CD4-positive, alpha-beta T cell treated with Interleukin-6 at 100 ng/mL for 8 hours (primary cell): ENCODE data around the gene PRRG4.
"Not testable (repeated sequence)": the region's sequence is repeated elsewhere in the genome, so short reads cannot be mapped to it uniquely, and the experiment has no call there.

Experiments
- DNase-seq: peaks from one replicate; pipeline ENCODE4 v3.0.0-alpha.2; 2020; ENCODE audit warnings: mixed read lengths, low spot score

PRRG4 gene

DNA sequence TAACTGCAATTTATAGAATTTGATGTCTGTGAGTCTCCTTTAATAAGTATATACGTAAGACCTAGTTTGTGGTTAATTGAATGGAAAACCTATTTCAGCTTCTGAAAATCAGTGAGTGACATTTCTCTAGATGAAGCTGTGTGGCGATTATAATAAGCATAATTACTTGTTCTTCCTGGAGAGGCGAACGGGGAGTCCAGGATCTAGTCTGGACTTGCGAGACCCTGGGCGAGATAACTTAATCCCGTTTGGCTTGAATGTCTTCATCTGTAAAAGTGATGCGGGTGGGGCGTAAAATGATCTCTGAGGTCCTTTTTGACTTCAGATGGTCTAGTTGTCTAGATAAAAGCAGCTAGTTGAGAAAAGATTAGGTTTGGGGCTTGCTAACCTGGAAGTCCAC is 1.1 kb downstream of the PRRG4 start:
- no peak for DNase-seq

DNA sequence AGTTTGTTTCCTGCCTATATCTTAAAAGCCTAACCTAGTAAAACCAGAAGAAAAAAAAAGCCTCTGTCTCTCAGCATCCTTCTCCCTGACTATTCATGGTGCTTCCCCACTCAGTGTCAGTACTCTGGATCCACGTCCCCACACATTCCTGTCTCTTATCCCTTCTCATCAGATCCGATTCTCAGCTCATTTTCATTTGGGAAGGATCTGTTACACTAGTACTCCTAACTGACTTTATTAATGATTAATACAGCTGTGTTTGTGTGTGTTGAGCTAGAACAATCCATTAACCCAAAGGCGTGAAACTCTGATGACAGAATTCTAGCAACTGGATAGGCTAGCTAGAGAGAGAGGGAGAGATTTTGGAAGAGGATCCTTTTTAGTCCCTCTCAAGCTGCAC is 1.5 kb downstream of the PRRG4 start:
- no peak for DNase-seq

DNA sequence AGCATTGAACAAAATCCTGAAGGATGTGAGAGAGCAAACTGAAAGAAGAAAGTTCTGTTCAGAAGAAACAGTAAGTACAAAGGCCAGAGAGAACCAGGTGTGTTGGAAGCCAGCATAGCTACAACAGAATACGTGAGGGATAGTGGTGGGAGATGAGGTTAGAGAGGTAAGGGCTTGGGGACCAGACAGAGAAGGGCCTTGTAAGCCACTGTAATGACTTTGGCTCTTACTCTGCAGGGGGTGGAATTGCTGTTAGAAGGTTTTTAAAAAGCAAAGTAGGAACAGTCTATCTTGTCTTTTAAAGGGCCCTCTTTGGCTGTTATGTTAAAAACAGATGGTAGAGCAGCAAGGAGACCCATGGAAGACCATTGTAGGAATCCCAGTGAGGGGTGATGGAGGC is 4.2 kb downstream of the PRRG4 start:
- DNase-seq: no peak

DNA sequence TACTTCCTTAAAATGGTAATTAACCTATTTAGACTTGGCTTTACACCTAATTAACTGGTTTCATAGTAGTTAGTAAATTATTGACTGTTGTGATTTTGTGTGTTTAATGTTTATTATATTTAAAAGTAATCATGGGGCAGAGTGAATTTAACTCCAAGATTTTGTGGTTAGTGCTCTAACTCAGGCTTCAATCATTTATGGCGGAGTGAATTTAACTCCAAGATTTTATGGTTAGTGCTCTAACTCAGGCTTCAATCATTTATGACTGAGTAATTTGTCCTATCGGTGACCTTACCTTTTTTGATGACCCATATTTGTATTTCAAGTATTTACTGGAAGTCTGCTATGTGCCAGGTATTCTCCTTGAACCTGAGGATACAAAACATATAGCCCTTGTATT is 7.2 kb downstream of the PRRG4 start:
- DNase-seq: no peak

DNA sequence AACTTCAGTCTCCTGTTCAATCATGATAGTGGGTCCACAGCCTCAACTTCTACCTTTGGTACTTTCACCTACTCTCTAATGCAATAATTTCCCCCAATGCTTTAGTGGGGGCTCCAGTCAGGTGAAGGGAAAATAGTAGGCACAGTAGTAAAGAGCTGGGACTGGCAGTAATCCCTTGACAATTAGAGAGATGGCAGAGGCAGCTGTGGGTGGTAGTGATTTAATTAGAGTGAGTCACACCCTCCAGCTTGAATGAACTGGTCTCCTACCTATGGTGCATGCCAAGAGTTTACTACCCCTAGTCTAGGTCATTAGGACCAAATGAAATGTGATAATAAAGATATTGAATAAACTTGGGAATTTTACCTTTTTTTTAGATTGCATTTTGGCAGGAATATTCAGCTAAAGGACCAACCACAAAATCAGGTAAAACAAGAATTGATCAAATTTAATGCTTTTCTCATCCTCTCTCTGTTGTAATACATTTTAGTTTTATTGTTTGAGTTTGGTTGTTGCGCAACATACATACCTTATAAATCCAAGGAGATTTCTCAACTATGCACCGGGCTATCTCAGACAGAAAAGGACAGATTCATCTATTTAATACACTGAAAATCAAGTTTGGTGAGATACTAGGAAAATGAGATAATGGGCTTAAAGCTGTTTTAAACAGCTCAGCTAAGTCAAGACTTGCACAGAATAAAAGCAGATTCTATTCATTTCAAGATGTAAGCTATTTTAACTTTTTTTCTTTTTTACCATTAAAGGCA is 9.0 kb downstream of the PRRG4 start:
- DNase-seq: no peak

DNA sequence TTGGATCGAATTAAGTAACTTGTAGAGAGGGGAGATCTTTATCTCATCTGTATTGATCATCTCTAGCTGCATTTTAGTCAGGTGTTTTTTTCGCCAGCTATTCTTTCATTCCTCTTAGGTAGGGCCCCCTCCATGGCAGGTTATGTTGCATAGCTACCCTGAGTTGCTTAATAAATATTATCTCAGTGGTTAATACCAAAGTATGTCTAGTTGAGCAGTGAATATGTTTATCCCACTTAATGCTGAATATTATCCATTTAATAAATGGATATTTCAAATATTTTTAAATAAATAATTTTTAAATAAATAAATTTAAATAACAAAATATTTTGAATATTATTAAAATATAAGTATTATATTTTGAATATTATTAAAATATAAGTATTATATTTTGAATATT is 9.6 kb downstream of the PRRG4 start:
- no peak for DNase-seq

DNA sequence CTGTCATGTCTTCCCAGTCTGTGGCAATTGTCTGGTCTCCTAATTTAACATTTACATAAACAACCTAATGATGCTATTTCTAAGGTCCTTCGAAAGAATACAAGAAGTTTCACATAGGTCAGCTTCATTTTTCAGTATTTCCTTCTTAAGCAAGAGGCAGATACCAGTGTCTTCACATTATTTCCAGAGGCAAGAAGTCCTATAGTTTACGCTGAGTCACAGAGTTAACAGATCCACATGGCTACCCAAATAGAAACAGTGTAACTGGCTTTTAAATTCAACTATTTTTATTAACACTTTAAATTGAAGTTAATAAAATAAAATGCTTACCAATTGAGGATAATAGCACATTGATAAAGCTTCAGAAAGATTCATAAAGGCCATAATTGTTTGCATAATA is 10.9 kb downstream of the PRRG4 start:
- DNase-seq: no peak

DNA sequence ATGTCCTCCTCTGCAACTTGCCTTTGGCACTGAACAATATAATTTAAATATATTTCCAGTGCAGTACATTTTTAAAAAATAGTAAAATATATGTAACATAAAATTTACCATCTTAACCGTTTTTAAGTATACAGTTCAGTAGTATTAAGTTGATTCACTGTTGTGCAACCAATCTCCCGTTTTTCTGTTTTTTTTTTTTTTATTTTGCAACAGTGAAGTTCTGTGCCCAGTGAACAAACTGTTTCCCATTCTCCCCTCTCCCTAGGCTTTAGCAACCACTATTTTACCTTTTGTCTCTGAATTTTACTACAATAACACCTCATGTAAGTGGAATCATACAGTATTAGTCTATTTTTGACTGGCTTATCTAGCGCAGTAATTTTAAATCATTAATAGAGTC is 13.8 kb downstream of the PRRG4 start:
- no peak for DNase-seq

DNA sequence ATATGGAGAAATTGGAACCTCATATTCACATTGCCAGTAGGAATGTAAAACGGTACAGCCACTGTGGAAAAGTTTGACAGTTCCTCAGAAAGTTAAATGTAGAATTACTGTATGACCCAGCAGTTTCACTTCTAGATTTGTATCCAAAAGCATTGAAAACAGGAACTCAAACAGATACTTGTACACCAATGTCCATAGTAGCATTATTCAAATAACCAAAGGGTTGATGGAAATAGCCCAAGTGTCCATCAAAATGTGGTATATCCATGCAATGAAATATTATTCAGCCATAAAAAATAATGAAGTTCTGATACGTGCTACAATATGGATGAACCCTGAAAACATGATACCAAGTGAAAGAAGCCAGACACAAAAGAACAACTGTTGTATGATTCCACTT is 17.8 kb downstream of the PRRG4 start:
- no peak for DNase-seq

DNA sequence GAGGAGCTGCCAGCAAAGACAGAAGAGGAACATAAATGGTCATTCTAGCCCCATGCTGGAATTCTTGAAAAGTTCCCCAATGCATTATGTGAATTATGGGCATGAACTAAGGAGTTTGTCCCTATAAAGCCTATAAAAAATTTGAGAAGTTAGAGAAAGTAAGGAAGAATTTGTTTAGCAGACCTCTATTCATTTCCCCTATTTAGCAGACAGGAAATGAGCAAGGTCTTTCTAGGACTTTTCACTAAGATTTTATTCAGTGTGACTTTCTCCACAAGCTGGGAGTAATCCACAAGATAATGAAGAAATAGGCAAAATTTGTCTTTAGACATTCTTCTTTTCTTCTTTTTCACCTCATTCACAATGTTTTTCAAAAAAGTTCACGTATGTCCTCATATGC is 20.0 kb downstream of the PRRG4 start:
- no peak for DNase-seq

DNA sequence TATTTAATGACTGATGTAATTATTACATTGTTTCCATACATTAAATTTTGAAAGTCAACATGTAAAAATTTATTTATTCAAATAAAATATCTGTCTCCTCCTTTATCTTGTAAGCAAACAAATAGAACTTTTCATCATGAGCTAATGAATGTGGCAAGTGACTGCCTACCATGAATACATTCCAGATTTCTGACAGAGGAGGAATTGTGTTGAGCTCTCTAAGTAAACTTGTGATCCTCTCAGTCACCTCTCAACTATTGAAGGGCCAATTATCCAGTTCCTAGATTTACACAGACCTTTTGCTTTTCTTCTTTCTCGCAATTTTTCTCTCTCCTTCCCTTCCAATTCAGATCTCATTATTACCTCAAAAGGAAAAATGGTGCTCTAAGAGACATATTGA is 21.5 kb downstream of the PRRG4 start:
- DNase-seq: no peak

DNA sequence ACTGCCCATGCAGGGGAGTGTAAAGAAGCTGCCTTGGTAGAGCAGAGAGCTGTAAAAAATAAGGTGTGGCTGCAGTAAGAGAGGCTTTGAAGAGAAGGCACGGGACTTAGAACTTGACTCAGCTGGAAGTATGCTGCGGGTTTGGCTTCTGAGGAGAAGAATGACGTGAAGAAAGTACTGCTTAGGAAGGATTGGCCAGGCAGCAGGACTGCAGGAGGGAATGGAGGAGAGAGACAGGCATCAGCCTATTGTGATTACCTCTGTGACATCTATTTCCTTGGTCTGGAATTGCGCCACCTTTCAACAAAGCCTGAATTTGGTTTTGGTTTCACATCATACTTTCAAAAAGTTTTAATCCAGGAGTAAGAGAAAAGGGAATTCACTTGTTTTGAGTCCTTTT is 22.5 kb downstream of the PRRG4 start:
- no peak for DNase-seq

DNA sequence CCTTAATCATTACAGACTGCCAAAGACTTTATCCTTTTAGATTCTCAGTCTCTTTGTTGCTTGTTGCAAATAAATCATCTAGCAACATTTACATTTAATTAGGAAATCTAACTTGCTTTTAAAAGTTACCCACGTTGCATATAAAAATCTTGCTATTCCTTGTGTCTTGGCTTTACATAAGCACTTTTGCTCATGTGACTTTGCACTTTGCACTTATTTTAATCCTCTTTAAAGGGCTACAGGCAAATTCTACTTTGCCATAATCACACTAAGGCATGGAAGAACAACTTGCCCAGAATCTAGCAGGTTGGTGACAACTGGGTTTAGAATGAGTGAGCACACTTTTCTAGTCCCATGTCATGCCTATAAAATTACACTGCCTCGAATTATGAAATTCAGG is 25.9 kb downstream of the PRRG4 start:
- DNase-seq: no peak

DNA sequence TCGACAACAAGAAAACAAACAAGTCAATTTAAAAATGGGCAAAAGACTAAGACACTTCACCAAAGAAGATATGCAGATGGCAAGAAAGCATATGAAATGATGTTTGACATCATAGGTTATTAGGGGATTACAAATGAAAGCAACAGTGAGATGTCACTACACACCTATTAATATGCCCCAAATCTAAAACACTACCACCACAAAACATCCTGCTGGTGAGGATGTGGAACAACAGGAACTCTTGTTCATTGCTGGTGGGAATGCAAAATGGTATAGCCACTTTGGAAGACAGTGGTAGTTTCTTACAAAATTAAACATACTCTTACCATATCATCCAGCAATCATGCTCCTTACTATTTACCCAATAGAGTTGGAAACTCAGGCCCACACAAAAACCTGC is 29.0 kb downstream of the PRRG4 start:
- DNase-seq: no peak

DNA sequence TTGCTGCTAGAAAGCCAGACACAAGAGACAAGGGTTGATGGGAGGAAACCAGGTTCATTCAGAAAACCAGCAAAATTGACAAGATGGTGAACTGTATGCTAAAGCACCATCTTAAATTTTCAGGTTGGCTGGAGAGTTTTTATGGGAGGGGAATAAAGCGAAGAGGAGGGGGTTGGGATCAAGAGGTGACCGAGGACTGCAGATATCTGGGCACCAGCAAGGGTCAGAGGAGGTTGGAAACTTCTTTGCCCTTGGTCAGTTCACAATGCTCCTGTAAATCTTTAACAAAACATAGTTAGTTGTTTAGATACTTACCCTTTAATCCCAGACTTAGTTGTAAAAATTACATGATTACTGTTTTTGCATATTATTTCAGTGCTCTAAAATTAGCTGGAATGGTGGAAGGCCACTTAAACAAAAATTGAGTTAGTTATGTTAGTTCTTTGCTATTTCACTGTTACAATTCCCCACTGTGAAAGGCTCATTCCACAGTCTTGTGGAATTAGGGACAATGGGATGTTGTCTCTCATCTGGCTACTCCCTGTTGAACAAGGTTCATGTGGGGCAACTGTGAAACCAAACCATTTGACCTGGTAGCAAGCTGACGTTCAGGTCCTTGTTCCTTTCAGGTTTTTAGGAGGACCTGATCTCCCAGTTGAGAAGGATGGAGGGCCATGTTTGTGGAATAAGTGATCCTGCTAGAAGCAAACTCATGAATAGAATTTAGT is 32.3 kb downstream of the PRRG4 start:
- no peak for DNase-seq

DNA sequence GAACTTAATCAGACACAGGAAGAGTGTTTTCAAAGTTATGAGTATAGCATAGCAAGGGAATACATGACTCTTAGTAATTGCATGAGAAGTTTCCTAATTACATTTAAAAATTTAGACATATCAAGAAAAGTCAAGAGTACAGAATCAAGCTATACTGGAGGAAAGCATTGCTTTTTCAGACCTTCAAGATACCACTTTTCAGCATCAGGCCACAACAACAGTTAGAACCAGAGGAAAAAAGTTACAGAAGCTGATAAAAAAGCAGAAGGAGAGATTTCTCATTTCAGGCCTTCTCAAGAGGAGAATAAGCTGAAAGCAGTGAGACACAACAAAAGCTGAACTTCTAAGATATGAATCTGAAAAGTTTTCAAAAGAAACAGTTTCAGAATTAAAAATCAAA is 34.8 kb downstream of the PRRG4 start:
- DNase-seq: no peak

DNA sequence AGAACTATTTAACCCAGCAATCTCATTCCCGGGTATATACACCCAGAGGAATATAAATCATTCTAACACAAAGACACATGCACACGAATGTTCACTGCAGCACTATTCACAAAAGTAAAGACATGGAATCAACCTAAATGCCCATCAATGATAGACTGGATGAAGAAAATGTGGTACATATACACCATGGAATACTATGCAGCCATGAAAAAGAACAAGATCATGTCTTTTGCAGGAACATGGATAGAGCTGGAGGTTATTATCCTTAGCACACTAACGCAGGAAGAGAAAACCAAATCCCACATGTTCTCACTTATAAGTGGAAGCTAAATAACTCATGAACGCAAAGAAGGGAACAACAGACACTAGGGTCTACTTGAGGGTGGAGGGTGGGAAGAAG is 39.0 kb downstream of the PRRG4 start:
- not testable (repeated sequence) for DNase-seq

DNA sequence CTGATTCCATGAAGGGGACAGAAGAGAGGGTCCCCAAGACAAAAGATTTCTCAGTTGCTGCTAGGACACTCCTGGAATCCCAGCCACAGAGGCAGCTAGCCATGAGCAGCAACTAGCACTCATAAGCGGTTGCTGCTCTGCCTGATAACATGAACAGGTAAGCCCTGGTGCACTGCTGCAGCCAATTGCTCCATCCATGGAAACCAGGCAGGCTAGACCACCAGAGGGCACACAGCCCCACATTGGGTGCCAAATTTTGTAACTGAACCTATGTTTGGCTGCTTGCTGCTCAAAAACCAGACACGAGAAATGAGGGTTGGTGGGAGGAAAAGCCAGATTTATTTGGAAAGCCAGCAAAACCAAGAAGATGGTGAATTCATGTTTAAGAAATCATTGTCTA is 40.9 kb downstream of the PRRG4 start:
- DNase-seq: no peak

DNA sequence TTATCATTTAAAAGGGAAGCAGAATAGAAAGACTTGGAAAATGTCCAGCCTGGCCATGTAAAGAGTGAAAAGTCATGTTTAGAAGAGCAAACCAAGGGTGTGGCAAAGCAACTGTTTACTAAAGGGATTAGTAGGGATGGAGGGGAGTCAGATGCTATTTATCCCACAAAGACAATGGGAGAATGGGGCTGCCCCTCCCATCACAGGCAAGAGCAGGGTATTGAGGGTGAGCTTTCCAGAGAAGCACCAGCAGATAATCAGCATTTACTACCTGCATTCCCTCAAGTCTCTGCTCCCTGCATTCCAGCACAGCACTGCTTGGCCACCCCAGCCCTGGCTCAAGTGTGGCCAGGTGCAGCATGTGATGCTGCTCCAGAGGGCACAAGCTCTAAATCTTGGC is 44.4 kb downstream of the PRRG4 start:
- DNase-seq: no peak

DNA sequence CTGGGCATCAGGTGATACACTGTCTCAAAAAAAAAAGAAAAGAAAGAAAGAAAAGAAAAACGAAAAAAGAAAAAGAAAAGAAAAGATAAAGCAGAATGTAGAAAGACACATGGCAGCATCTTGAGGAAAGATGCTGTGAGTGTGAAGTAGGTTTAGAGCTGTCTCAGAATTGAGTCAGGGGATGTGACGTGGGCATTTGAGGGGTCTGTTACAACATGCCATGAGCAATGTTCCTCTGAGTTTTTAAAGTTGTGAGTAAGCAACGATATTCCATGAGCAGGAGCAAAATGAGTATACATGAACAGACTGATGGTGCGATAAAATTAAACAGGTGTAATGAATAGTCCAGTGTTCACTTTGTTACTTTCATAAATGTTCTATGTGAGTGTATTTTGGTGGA is 51.6 kb downstream of the PRRG4 start:
- no peak for DNase-seq

DNA sequence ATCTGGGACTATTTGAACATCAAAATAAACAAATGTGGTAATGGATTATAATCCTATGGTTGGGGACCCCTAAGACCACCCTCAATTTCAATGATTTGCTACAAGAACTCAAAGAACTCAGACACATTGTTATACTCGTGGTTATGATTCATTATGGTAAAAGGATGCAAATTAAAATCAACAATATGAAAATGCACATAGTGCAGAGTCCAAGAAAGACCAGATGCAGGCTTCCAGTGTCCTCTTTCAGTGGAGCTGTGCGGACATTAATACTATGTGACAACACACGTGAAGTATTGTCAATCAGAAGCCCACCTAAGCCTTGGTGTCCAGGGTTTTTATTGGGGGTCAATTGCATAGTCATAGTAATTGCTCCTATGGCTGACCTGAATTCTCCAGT is 53.7 kb downstream of the PRRG4 start:
- DNase-seq: no peak

DNA sequence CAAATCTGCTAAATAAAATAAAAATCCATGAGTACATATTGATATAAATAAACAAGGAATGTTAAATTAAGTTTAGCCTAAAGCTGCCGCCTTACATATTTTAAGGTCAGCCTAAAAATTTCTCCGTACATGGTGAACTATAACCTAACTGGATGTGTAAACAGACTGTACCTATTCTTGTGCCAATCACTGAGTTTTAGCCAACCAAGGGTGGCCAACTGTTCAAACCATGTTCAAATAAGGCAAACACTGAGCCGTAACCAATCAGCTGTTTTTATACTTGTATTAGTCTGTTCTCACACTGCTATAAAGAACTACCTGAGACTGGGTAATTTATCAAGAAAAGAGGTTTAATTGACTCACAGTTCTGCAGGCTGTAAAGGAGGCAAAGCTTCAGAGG is 54.3 kb downstream of the PRRG4 start:
- DNase-seq: no peak

DNA sequence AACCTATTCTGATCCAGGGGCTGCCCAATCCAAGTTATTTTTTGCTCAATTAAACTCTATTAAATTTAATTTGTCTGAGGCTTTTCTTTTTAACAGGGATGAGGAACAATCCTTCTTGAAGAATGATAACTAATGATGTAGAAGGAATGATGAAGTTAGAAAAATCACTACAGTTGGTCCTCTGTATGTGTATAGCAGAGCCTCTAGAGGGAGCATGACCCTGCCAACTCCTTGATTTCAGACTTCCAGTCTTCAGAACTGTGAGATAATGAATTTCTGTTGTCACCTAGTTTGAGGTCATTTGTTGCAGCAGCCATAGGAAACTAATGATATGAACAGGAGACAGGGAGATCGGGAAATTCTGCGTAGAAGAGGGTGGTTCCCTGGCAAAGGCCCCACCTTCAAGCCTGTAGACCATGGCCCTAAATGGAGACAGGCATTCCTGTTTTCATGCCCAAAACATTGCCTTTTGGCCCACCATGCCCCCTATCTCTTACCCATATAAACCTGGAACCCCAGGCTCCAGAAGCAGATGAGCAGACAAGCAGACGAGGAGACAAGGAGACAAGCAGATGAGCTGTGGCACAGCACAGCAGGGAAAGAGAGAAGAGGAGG is 55.1 kb downstream of the PRRG4 start:
- DNase-seq: no peak

DNA sequence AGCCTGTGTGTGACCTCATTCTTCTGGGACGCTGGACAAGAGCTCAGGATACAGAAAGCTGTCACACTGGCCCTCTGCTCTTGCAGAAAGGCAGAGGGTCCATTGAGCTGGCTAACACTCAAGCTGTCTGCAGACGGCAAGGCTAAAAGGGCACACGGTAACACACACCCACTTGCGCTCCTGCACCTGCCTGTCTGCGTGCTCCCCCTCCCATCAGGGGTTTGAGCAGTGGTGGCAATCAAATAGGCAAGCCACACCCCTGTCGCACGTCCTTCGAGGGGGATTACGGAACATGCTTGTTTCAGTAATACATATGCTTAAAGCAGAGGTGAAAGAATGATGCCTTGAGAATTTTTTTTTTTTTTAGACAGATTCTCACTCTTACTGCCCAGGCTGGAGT is 55.8 kb downstream of the PRRG4 start:
- no peak for DNase-seq
